ENCODE results near the gene FKBP1B. TPM values are rescaled to one million over a fixed set of nuclear protein-coding genes. Genes with fewer than 3 reads are reported as not detected.

The FKBP1B gene
- total and polyA plus RNA-seq, 3 experiments from 2014 or later = 2.5 to 5.3 (median 3.7) TPM

GRCh38 chr2:24111407-24111901, 61.9 kb downstream of the FKBP1B start:
- ChIA-PET POLR2A (interaction anchor here (0.6 kb wide), 2 partner anchors 18 to 22 kb away, joined by 3 read pairs; no protein-coding TSS in a partner anchor), CTCF (no interaction called here)
- Mint-ChIP-seq H3K4me1 (no peaks in the 10 kb centered on the region), H3K36me3 (peaks cover 1 to 29% (median 3%) of the 10 kb centered on the region in 3 donors), H3K9me3 (peaks cover 3 to 25% (median 12%) of the 10 kb centered on the region in 5 donors), H3K4me3 (no peak overlapping the region), H3K27me3 (no peaks in the 10 kb centered on the region), H3K27ac (peak overlapping the region in 1 of 8 donors; percentile 18)
- DNase-seq = no peak
- Histone ChIP-seq H3K27me3 (ENCODE audit: insufficient read depth, low read length, poor library complexity, severe bottlenecking) (no peaks in the 10 kb centered on the region), H3K36me3 (ENCODE audit: insufficient read depth, low read length) (no peaks in the 10 kb centered on the region), H3K27ac (ENCODE audit: low read depth, low read length) (no peak overlapping the region), H3K4me1 (ENCODE audit: insufficient read depth, low read length) (no peaks in the 10 kb centered on the region), H3K4me3 (ENCODE audit: low read length) (no peak overlapping the region), H3K9me3 (ENCODE audit: low read length) (no peaks in the 10 kb centered on the region)

Other genes with a start within 250 kb of the FKBP1B start
- 10 to 100 TPM; 15.4 to 16.8 TPM for gene ATAD2B, start 122.6 kb upstream of the FKBP1B start, total RNA-seq
- gene ATAD2B, start 122.6 kb upstream of the FKBP1B start, polyA plus RNA-seq = 10.4 TPM
- gene UBXN2A, start 109.3 kb upstream of the FKBP1B start, total RNA-seq = 10 to 100 TPM; 13.3 to 13.9 TPM
- gene UBXN2A, start 109.3 kb upstream of the FKBP1B start, polyA plus RNA-seq = 14.3 TPM
- gene MFSD2B, start 39.7 kb upstream of the FKBP1B start, total RNA-seq = under 1 TPM in 1 of 2 experiments, not detected in 1; 0.24 TPM
- gene MFSD2B, start 39.7 kb upstream of the FKBP1B start, polyA plus RNA-seq = not detected
- gene WDCP, start 2.4 kb upstream of the FKBP1B start, total RNA-seq = 10 to 100 TPM; 29.4 to 31.9 TPM
- gene WDCP, start 2.4 kb upstream of the FKBP1B start, polyA plus RNA-seq = 4.3 TPM
- 100 to 1,000 TPM; 141 to 146 TPM for gene SF3B6, start 26.6 kb downstream of the FKBP1B start, total RNA-seq
- gene SF3B6, start 26.6 kb downstream of the FKBP1B start, polyA plus RNA-seq = 181 TPM
- 1 to 10 TPM; 3.9 to 4.3 TPM for gene TP53I3, start 35.1 kb downstream of the FKBP1B start, total RNA-seq
- gene TP53I3, start 35.1 kb downstream of the FKBP1B start, polyA plus RNA-seq = not detected
- gene PFN4, start 73.6 kb downstream of the FKBP1B start, total RNA-seq = under 1 TPM in 1 of 2 experiments, not detected in 1; 0.35 TPM
- not detected for gene PFN4, start 73.6 kb downstream of the FKBP1B start, polyA plus RNA-seq
- 1 to 10 TPM; 4.3 to 6.0 TPM for gene FAM228B, start 73.7 kb downstream of the FKBP1B start, total RNA-seq
- gene FAM228B, start 73.7 kb downstream of the FKBP1B start, polyA plus RNA-seq = 9.2 TPM
- not detected for gene FAM228A, start 125.3 kb downstream of the FKBP1B start, total RNA-seq
- gene FAM228A, start 125.3 kb downstream of the FKBP1B start, polyA plus RNA-seq = not detected